Mesothelial cell of epicardium (in vitro differentiated cells): ENCODE measurements around the gene OPCML. TPM values are rescaled to one million over a fixed set of nuclear protein-coding genes. Genes with fewer than 3 reads are reported as not detected.

ENCODE experiments used
- DNase-seq, 2 experiments: peaks; one replicate each; pipeline ENCODE4 v3.0.0; 2021; ENCODE audit warnings: low spot score in 2 of 2; ENCODE audit not compliant: unreplicated experiment in 2 of 2
- H3K27ac Mint-ChIP-seq: 2 replicates; pipeline ENCODE4 v1.8.0; 2021; ENCODE audit warnings: mixed read lengths
- H3K27me3 Mint-ChIP-seq: 2 replicates; pipeline ENCODE4 v1.8.0; 2021; ENCODE audit warnings: low read depth, mixed read lengths
- H3K36me3 Mint-ChIP-seq: 2 replicates; pipeline ENCODE4 v1.8.0; 2021; ENCODE audit warnings: mixed read lengths
- H3K4me1 Mint-ChIP-seq: 2 replicates; pipeline ENCODE4 v1.8.0; 2021; ENCODE audit warnings: mixed read lengths
- H3K4me3 Mint-ChIP-seq: 2 replicates; pipeline ENCODE4 v1.8.0; 2021; ENCODE audit warnings: mild to moderate bottlenecking, moderate library complexity, mixed read lengths
- H3K9me3 Mint-ChIP-seq: 2 replicates; pipeline ENCODE4 v1.8.0; 2021; ENCODE audit warnings: mixed read lengths
- CTCF ChIP-seq: fragments of 200-600 bp; sonication (generic); IDR thresholded peaks from one replicate; pipeline ENCODE4 v1.5.0; 2021; ENCODE audit warnings: antibody characterized with exemption; ENCODE audit not compliant: unreplicated experiment
- total RNA-seq: library from RNA; stranded (reverse); gene quantifications from 3 replicates; pipeline ENCODE4 v1.2.1, GENCODE V29; 2021

OPCML gene
- total RNA-seq, 1 donor from 2014 or later, result 3.0 TPM

- no peak for TF ChIP-seq CTCF
- no peaks in the 10 kb centered on the region for H3K9me3 Mint-ChIP-seq
- no peak overlapping the region for H3K4me3 Mint-ChIP-seq
- peaks cover 8% of the 10 kb centered on the region for H3K4me1 Mint-ChIP-seq
- H3K27ac Mint-ChIP-seq, result no peak overlapping the region
- H3K36me3 Mint-ChIP-seq, result no peaks in the 10 kb centered on the region
- DNase-seq, result no peak
- peaks cover 29% of the 10 kb centered on the region for H3K27me3 Mint-ChIP-seq
Measured at GRCh38 chr11:132639403-132639802, 892.9 kb downstream of the OPCML start.

- H3K27ac Mint-ChIP-seq, result no peak overlapping the region
- H3K9me3 Mint-ChIP-seq, result no peaks in the 10 kb centered on the region
- DNase-seq, result no peak
- no peaks in the 10 kb centered on the region for H3K36me3 Mint-ChIP-seq
- TF ChIP-seq CTCF, result no peak
- peaks cover 25% of the 10 kb centered on the region for H3K27me3 Mint-ChIP-seq
- peaks cover 8% of the 10 kb centered on the region for H3K4me1 Mint-ChIP-seq
- no peak overlapping the region for H3K4me3 Mint-ChIP-seq
Measured at GRCh38 chr11:132638423-132638822, 893.9 kb downstream of the OPCML start.

GRCh38 chr11:132636523-132636922, 895.8 kb downstream of the OPCML start:
- Mint-ChIP-seq H3K4me1 (peaks cover 18% of the 10 kb centered on the region), H3K36me3 (no peaks in the 10 kb centered on the region), H3K27me3 (peaks cover 14% of the 10 kb centered on the region), H3K27ac (no peak overlapping the region), H3K4me3 (no peak overlapping the region), H3K9me3 (no peaks in the 10 kb centered on the region)
- TF ChIP-seq CTCF, result no peak
- DNase-seq, result no peak

GRCh38 chr11:132632641-132633124, 899.6 kb downstream of the OPCML start:
- peak overlapping the region; percentile 33 for H3K27ac Mint-ChIP-seq
- H3K36me3 Mint-ChIP-seq, result no peaks in the 10 kb centered on the region
- DNase-seq, result no peak
- H3K4me1 Mint-ChIP-seq, result peaks cover 18% of the 10 kb centered on the region
- peaks cover 9% of the 10 kb centered on the region for H3K27me3 Mint-ChIP-seq
- TF ChIP-seq CTCF, result no peak
- peaks cover 7% of the 10 kb centered on the region for H3K9me3 Mint-ChIP-seq
- H3K4me3 Mint-ChIP-seq, result no peak overlapping the region

GRCh38 chr11:132631989-132632388, 900.3 kb downstream of the OPCML start:
- peaks cover 7% of the 10 kb centered on the region for H3K9me3 Mint-ChIP-seq
- DNase-seq, result no peak
- no peak overlapping the region for H3K4me3 Mint-ChIP-seq
- peaks cover 18% of the 10 kb centered on the region for H3K4me1 Mint-ChIP-seq
- no peak overlapping the region for H3K27ac Mint-ChIP-seq
- TF ChIP-seq CTCF, result no peak
- peaks cover 9% of the 10 kb centered on the region for H3K27me3 Mint-ChIP-seq
- H3K36me3 Mint-ChIP-seq, result no peaks in the 10 kb centered on the region

- no peak for TF ChIP-seq CTCF
- DNase-seq, result no peak
- H3K4me3 Mint-ChIP-seq, result no peak overlapping the region
- H3K9me3 Mint-ChIP-seq, result peaks cover 7% of the 10 kb centered on the region
- no peak overlapping the region for H3K27ac Mint-ChIP-seq
- peaks cover 24% of the 10 kb centered on the region for H3K27me3 Mint-ChIP-seq
- H3K4me1 Mint-ChIP-seq, result peaks cover 12% of the 10 kb centered on the region
- H3K36me3 Mint-ChIP-seq, result no peaks in the 10 kb centered on the region
Measured at GRCh38 chr11:132627981-132628380, 904.3 kb downstream of the OPCML start.
